ENCODE data around the gene MBD6.

- TF ChIP-seq POLR2A (IDR thresholded peaks at IDR 0.05; ENCODE audit: low read length) = no peak
- TF ChIP-seq RFX5 (IDR thresholded peaks at IDR 0.05) = no peak
- no peak for TF ChIP-seq ZC3H11A (IDR thresholded peaks at IDR 0.05)
- TF ChIP-seq CEBPB (IDR thresholded peaks at IDR 0.05) = no peak
- TF ChIP-seq CTCF (IDR thresholded peaks at IDR 0.05) = no peak
- TF ChIP-seq HMGXB4 (CRISPR knock-in tag; IDR thresholded peaks at IDR 0.05; ENCODE audit: borderline replicate concordance) = no peak
- TF ChIP-seq CHD4 (IDR thresholded peaks at IDR 0.05; ENCODE audit: borderline replicate concordance) = no peak
- TF ChIP-seq JUNB (IDR thresholded peaks at IDR 0.05) = no peak
- no peak for TF ChIP-seq E2F6 (IDR thresholded peaks at IDR 0.05; ENCODE audit: borderline replicate concordance, low read depth)
- no peak for TF ChIP-seq REST (IDR thresholded peaks at IDR 0.05)
- no peak for TF ChIP-seq KDM1A (IDR thresholded peaks at IDR 0.05; ENCODE audit: low read depth)
- TF ChIP-seq HOXB5 (CRISPR knock-in tag; IDR thresholded peaks at IDR 0.05) = no peak
- TF ChIP-seq KDM5A (IDR thresholded peaks at IDR 0.05) = no peak
These were observed 33.4 kb upstream of the MBD6 start for GRCh38 chr12:57489157-57489641.

Measured in A549 (cell line).